GM21390 (cell line): ENCODE data around the gene POM121L12.

Experiments
- ATAC-seq: cut with Tn5 transposase; IDR thresholded peaks from one replicate; pipeline ENCODE4 v1.9.1; 2021; ENCODE audit not compliant: unreplicated experiment

The POM121L12 gene

GRCh38 chr7:53035499-53036412 is at the start of gene POM121L12:
POM121L12 (plus strand) TSS chr7:53035633; CDS start chr7:53035672, 39 bp downstream.
- no peak for ATAC-seq

GRCh38 chr7:52992001-52992400 is 43.4 kb upstream of the POM121L12 start:
- no peak for ATAC-seq

- ATAC-seq, result no peak
Measured at GRCh38 chr7:52992479-52993162, 42.8 kb upstream of the POM121L12 start.

GRCh38 chr7:52995676-52996075 is 39.8 kb upstream of the POM121L12 start:
- ATAC-seq, result no peak

GRCh38 chr7:53001221-53001620 is 34.2 kb upstream of the POM121L12 start:
- no peak for ATAC-seq

GRCh38 chr7:53002389-53002788 is 33.0 kb upstream of the POM121L12 start:
- ATAC-seq, result no peak

- no peak for ATAC-seq
Measured at GRCh38 chr7:53003653-53004445, 31.6 kb upstream of the POM121L12 start.

- ATAC-seq, result no peak
Measured at GRCh38 chr7:53013925-53014324, 21.5 kb upstream of the POM121L12 start.

- ATAC-seq, result no peak
Measured at GRCh38 chr7:53015463-53015862, 20.0 kb upstream of the POM121L12 start.

GRCh38 chr7:53022893-53023292 is 12.5 kb upstream of the POM121L12 start:
- no peak for ATAC-seq

- ATAC-seq, result no peak
Measured at GRCh38 chr7:53048638-53049037, 13.2 kb downstream of the POM121L12 start.

GRCh38 chr7:53050433-53050832 is 15.0 kb downstream of the POM121L12 start:
- ATAC-seq, result no peak

- no peak for ATAC-seq
Measured at GRCh38 chr7:53059591-53059990, 24.2 kb downstream of the POM121L12 start.

- no peak for ATAC-seq
Measured at GRCh38 chr7:53060066-53060465, 24.6 kb downstream of the POM121L12 start.

GRCh38 chr7:53062796-53063195 is 27.4 kb downstream of the POM121L12 start:
- no peak for ATAC-seq

- no peak for ATAC-seq
Measured at GRCh38 chr7:53068673-53069072, 33.2 kb downstream of the POM121L12 start.

GRCh38 chr7:53070883-53071282 is 35.5 kb downstream of the POM121L12 start:
- no peak for ATAC-seq
